Keratinocyte (primary cell): Measurements from ENCODE around the gene MYOM1. TPM values are rescaled to one million over a fixed set of nuclear protein-coding genes. Genes with fewer than 3 reads are reported as not detected.

Experiments used
- DNase-seq: peaks from one replicate; pipeline ENCODE4 v3.0.0-alpha.2; 2011; ENCODE audit warnings: low read depth, missing footprints, low spot score
- FAIRE-seq: peaks from 2 replicates; lab custom pipeline; 2011; peaks lifted over from hg19 to GRCh38; lab: Jason Lieb, UNC
- H2AFZ ChIP-seq: 2 replicates; pipeline ENCODE4 v1.6.0; 2012; ENCODE audit warnings: low read length, control low read depth, inconsistent platforms; ENCODE audit not compliant: control insufficient read depth
- H3K27ac ChIP-seq: 2 replicates; pipeline ENCODE4 v1.5.1; 2011; ENCODE audit warnings: low read length; ENCODE audit not compliant: control insufficient read depth, insufficient read depth
- H3K27me3 ChIP-seq: 3 replicates; pipeline ENCODE4 v1.6.0; 2011; ENCODE audit warnings: low read length; ENCODE audit not compliant: control insufficient read depth, insufficient read depth; ENCODE audit errors: extremely low read depth
- H3K36me3 ChIP-seq, 2 experiments: 2 replicates in 1 of 2; 3 replicates in 1 of 2; pipeline ENCODE4 v1.5.1; 2011; ENCODE audit warnings: low read length in 2 of 2, mild to moderate bottlenecking in 1 of 2; ENCODE audit not compliant: control insufficient read depth in 2 of 2, insufficient read depth in 2 of 2; ENCODE audit errors: extremely low read depth in 1 of 2
- H3K4me1 ChIP-seq: 3 replicates; pipeline ENCODE4 v1.5.1; 2011; ENCODE audit warnings: low read length; ENCODE audit not compliant: control insufficient read depth, insufficient read depth; ENCODE audit errors: extremely low read depth
- H3K4me2 ChIP-seq: 3 replicates; pipeline ENCODE4 v1.6.0; 2011; ENCODE audit warnings: low read depth, low read length; ENCODE audit not compliant: control insufficient read depth, insufficient read depth; ENCODE audit errors: extremely low read depth
- H3K4me3 ChIP-seq, 3 experiments: fragments of 200-600 bp in 1 of 3; sonication (generic) in 1 of 3; 2 replicates in 2 of 3; 3 replicates in 1 of 3; pipeline ENCODE4 v1.5.1; 2011 to 2016; ENCODE audit warnings: low read length in 3 of 3, mild to moderate bottlenecking in 3 of 3, control low read depth in 2 of 3, inconsistent platforms in 1 of 3, low read depth in 1 of 3, mixed read lengths in 1 of 3, mixed run types in 1 of 3, moderate library complexity in 1 of 3; ENCODE audit not compliant: control insufficient read depth in 2 of 3, insufficient read depth in 2 of 3; ENCODE audit errors: extremely low read depth in 1 of 3
- H3K79me2 ChIP-seq: 2 replicates; pipeline ENCODE4 v1.6.0; 2012; ENCODE audit warnings: low read length; ENCODE audit not compliant: control insufficient read depth, insufficient read depth
- H3K9ac ChIP-seq: 3 replicates; pipeline ENCODE4 v1.6.0; 2011; ENCODE audit warnings: low read length; ENCODE audit not compliant: control insufficient read depth, insufficient read depth; ENCODE audit errors: extremely low read depth
- H3K9me1 ChIP-seq: 3 replicates; pipeline ENCODE4 v1.6.0; 2011; ENCODE audit warnings: low read length; ENCODE audit not compliant: control insufficient read depth, insufficient read depth; ENCODE audit errors: extremely low read depth
- H3K9me3 ChIP-seq: 2 replicates; pipeline ENCODE4 v1.5.1; 2012; ENCODE audit warnings: low read depth, low read length; ENCODE audit not compliant: control insufficient read depth
- H4K20me1 ChIP-seq: 3 replicates; pipeline ENCODE4 v1.6.0; 2011; ENCODE audit warnings: low read length; ENCODE audit not compliant: control insufficient read depth, insufficient read depth; ENCODE audit errors: extremely low read depth
- CTCF ChIP-seq, 3 experiments: IDR thresholded peaks in 1 of 3; conservative IDR thresholded peaks in 1 of 3; optimal IDR thresholded peaks in 1 of 3; 2 replicates in 2 of 3; 3 replicates in 1 of 3; pipeline versions ENCODE3 to v1.5.1; 2011; ENCODE audit warnings: low read length in 3 of 3, mild to moderate bottlenecking in 3 of 3, moderate library complexity in 2 of 3, control low read depth in 1 of 3, inconsistent platforms in 1 of 3; ENCODE audit not compliant: insufficient read depth in 2 of 3; ENCODE audit errors: extremely low read depth in 1 of 3
- EZH2 ChIP-seq: IDR thresholded peaks from one replicate; pipeline ENCODE4 v1.6.1; 2012; ENCODE audit warnings: inconsistent platforms, mild to moderate bottlenecking, low read length, moderate library complexity
- dilution Hi-C: fragments of 300-500 bp; cut with MboI; formaldehyde crosslinking; loops from one replicate; pipeline ENCODE4 v1.7.0; 2020; ENCODE audit warnings: low sequenced_read_pairs; ENCODE audit not compliant: extremely low pct_ligation_motif_present
- polyA plus RNA-seq, 5 experiments: library from polyadenylated mRNA; depleted of rRNA in 3 of 5; stranded (reverse) in 3 of 5; stranded (forward) in 1 of 5; unstranded in 1 of 5; fragments of >200 nt; gene quantifications; 1 replicate in 1 of 5; 2 replicates in 3 of 5; 3 replicates in 1 of 5; pipeline versions ENCODE4 v1.2.1 to v1.2.3, GENCODE V29; 2011 to 2012; ENCODE audit warnings: missing spikeins in 2 of 5, low read depth in 1 of 5, low replicate concordance in 1 of 5

The MYOM1 gene
- polyA plus RNA-seq, 1 donor (not counting 4 experiments of a cell fraction or from before 2014, with no cell fraction given) = 0.03 TPM

- Histone ChIP-seq H3K9ac (no peak overlapping the region), H3K4me2 (no peak overlapping the region)
Observed at GRCh38 chr18:3257627-3258120, 37.9 kb upstream of the MYOM1 start.

GRCh38 chr18:3256693-3257626, 37.2 kb upstream of the MYOM1 start:
- H3K4me2 ChIP-seq = no peak overlapping the region
- dilution Hi-C loops = no loop called here
- DNase-seq = no peak
- peaks cover 11 to 40% of the 10 kb centered on the region in 2 experiments for H3K36me3 ChIP-seq
- no peak for FAIRE-seq
- no peak overlapping the region for H3K4me3 ChIP-seq
- peaks cover 3% of the 10 kb centered on the region for H3K9me1 ChIP-seq
- no peaks in the 10 kb centered on the region for H3K9me3 ChIP-seq
- H2AFZ ChIP-seq = no peak overlapping the region
- peaks cover 28% of the 10 kb centered on the region for H3K79me2 ChIP-seq
- H3K9ac ChIP-seq = no peak overlapping the region
- TF ChIP-seq EZH2 (no peak), CTCF (optimal IDR thresholded peaks at IDR 0.05 in 1 of 3, IDR thresholded peaks at IDR 0.05 in 1 of 3, conservative IDR thresholded peaks at IDR 0.05 in 1 of 3; ENCODE audit: extremely low read depth in 1 of 3, insufficient read depth in 2 of 3, low read length in 3 of 3) (no peak)
- H3K4me1 ChIP-seq = peaks cover 6% of the 10 kb centered on the region
- H3K27ac ChIP-seq = no peak overlapping the region
- H3K27me3 ChIP-seq = no peaks in the 10 kb centered on the region
- H4K20me1 ChIP-seq = no peaks in the 10 kb centered on the region

More at GRCh38 chr18:3257627-3258120, 37.9 kb upstream of the MYOM1 start:
- DNase-seq (no peak), FAIRE-seq (no peak)
- no peak overlapping the region for H2AFZ ChIP-seq
- peaks cover 3% of the 10 kb centered on the region for H3K9me1 ChIP-seq
- no peaks in the 10 kb centered on the region for H4K20me1 ChIP-seq
- peaks cover 30% of the 10 kb centered on the region for H3K79me2 ChIP-seq
- H3K36me3 ChIP-seq = peaks cover 9 to 40% of the 10 kb centered on the region in 2 experiments
- H3K4me3 ChIP-seq = no peak overlapping the region
- no peak overlapping the region for H3K27ac ChIP-seq
- H3K9me3 ChIP-seq = no peaks in the 10 kb centered on the region
- no peaks in the 10 kb centered on the region for H3K27me3 ChIP-seq
- dilution Hi-C loops = no loop called here
- TF ChIP-seq EZH2 = no peak
- no peak for TF ChIP-seq CTCF (optimal IDR thresholded peaks at IDR 0.05 in 1 of 3, IDR thresholded peaks at IDR 0.05 in 1 of 3, conservative IDR thresholded peaks at IDR 0.05 in 1 of 3; ENCODE audit: extremely low read depth in 1 of 3, insufficient read depth in 2 of 3, low read length in 3 of 3)
- peaks cover 6% of the 10 kb centered on the region for H3K4me1 ChIP-seq
